Measurements from ENCODE around the gene CLEC18B.
"Not testable (repeated sequence)": the region's sequence is repeated elsewhere in the genome, so short reads cannot be mapped to it uniquely, and the experiment has no call there.

CLEC18B gene

DNA sequence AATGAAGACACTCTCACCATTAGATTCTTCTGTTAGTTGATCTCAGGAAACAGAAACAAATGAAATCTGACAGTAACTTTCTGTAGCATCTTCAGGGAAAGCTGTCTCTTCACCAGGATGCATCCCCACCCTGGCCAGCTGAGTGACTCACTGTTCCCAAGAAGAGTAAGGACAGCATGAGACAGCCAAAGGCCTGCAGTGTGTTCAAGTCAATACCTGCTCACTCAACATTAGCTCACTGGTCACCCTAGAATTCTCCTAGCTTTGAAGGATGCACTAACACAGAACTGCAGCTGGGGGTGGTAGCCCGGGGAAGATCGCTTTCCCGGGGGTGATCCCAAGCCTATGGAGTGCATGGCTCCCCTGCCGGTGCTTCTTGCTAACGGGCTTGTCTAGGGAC, 28.2 kb upstream of the CLEC18B start:
- no peak for DNase-seq (ENCODE audit: low read depth, low spot score)
- Histone ChIP-seq H3K27ac (no peak overlapping the region), H3K36me3 (ENCODE audit: insufficient read depth, low read length) (peaks cover 42% of the 10 kb centered on the region), H3K4me3 (no peak overlapping the region), H3K9me3 (ENCODE audit: low read depth, low read length) (no peaks in the 10 kb centered on the region), H3K9ac (ENCODE audit: insufficient read length) (no peak overlapping the region)
- no peak for TF ChIP-seq EZH2 (IDR thresholded peaks at IDR 0.05)
- TF ChIP-seq POLR2AphosphoS5 (IDR thresholded peaks at IDR 0.05; ENCODE audit: borderline replicate concordance, low read depth, low read length), result no peak
- no peak for TF ChIP-seq FOXP2 (optimal IDR thresholded peaks at IDR 0.05; ENCODE audit: control extremely low read depth, extremely low read length, insufficient read depth)

DNA sequence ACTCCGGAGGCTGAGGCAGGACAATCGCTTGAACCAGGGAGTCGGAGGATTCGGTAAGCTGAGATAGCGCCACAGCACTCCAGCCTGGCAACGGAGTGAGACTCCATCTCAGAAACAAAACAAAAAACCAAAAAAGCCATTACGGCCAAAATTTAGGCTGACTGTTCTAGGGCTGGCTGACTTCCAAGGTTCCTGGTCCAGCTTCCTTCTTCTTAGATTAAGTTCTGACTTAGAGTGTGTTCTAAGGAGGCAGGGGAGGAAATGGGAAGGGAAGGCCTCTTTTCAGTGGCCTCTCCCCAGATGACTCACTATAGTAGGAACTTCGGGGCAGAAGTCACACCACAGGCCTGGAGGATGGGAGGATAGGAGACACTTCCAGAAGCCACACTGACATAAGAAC, 27.7 kb upstream of the CLEC18B start:
- no peak for DNase-seq (ENCODE audit: low read depth, low spot score)

DNA sequence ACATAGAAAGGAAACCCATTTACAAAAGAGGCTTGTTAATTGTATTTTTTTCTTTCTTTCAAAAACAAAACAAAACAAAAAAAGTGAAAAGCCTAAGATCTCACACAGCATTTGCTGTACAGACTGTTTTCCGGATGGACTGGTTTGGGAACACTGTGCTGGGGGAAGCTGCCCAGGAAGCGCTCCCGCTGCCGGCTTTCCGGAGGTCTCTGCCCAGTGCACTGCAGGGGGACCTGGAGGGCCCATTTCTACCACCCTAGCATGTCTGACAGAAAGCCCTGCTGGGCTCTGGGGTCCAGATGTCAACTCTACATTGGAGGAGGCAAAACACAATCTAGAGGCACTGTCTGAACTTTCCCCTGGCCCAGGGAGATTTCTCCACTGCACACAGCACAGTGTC, 26.3 kb upstream of the CLEC18B start:
- no peak overlapping the region for H3K9ac ChIP-seq (ENCODE audit: insufficient read length)
- peaks cover 33% of the 10 kb centered on the region; the same call in 1 of the 2 replicates for H3K36me3 ChIP-seq (ENCODE audit: insufficient read depth, low read length)
- no peak for DNase-seq (ENCODE audit: low read depth, low spot score)
- H3K9me3 ChIP-seq (ENCODE audit: low read depth, low read length), result no peaks in the 10 kb centered on the region
- no peak overlapping the region for H3K27ac ChIP-seq
- no peak for TF ChIP-seq POLR2AphosphoS5 (IDR thresholded peaks at IDR 0.05; ENCODE audit: borderline replicate concordance, low read depth, low read length)
- TF ChIP-seq EZH2 (IDR thresholded peaks at IDR 0.05), result no peak
- no peak for TF ChIP-seq FOXP2 (optimal IDR thresholded peaks at IDR 0.05; ENCODE audit: control extremely low read depth, extremely low read length, insufficient read depth)
- H3K4me3 ChIP-seq, result no peak overlapping the region

More for the DNA sequence above, 27.7 kb upstream of the CLEC18B start:
- Histone ChIP-seq H3K9ac (ENCODE audit: insufficient read length) (no peak overlapping the region), H3K27ac (no peak overlapping the region), H3K36me3 (ENCODE audit: insufficient read depth, low read length) (peaks cover 42% of the 10 kb centered on the region), H3K4me3 (no peak overlapping the region), H3K9me3 (ENCODE audit: low read depth, low read length) (no peaks in the 10 kb centered on the region)
- no peak for TF ChIP-seq EZH2 (IDR thresholded peaks at IDR 0.05)
- no peak for TF ChIP-seq POLR2AphosphoS5 (IDR thresholded peaks at IDR 0.05; ENCODE audit: borderline replicate concordance, low read depth, low read length)

DNA sequence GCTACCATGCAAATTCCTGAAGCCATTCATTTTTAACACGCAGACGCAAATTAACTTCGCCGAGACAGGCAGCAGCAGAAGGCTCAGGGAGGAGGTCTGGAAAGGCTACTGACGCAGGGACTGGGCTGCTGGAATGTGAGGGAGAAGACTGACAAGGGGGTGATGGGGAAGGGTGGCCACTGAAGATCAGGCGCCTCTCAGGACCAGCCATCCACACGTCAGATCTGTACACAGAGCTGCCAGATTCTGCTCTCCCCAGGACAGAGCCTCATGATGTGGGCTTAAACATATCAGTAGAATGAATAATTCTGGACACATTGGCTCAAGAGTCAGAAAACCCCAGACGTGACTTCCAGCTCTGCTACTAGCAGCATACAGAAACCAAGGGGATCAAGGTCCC, 25.6 kb upstream of the CLEC18B start:
- H3K36me3 ChIP-seq (ENCODE audit: insufficient read depth, low read length), result peaks cover 26% of the 10 kb centered on the region; the same call in 1 of the 2 replicates
- H3K9ac ChIP-seq (ENCODE audit: insufficient read length), result no peak overlapping the region
- H3K4me3 ChIP-seq, result no peak overlapping the region
- TF ChIP-seq POLR2AphosphoS5 (IDR thresholded peaks at IDR 0.05; ENCODE audit: borderline replicate concordance, low read depth, low read length) (no peak), FOXP2 (optimal IDR thresholded peaks at IDR 0.05; ENCODE audit: control extremely low read depth, extremely low read length, insufficient read depth) (no peak), EZH2 (IDR thresholded peaks at IDR 0.05) (no peak)
- no peak overlapping the region for H3K27ac ChIP-seq
- H3K9me3 ChIP-seq (ENCODE audit: low read depth, low read length), result no peaks in the 10 kb centered on the region
- DNase-seq (ENCODE audit: low read depth, low spot score), result no peak

DNA sequence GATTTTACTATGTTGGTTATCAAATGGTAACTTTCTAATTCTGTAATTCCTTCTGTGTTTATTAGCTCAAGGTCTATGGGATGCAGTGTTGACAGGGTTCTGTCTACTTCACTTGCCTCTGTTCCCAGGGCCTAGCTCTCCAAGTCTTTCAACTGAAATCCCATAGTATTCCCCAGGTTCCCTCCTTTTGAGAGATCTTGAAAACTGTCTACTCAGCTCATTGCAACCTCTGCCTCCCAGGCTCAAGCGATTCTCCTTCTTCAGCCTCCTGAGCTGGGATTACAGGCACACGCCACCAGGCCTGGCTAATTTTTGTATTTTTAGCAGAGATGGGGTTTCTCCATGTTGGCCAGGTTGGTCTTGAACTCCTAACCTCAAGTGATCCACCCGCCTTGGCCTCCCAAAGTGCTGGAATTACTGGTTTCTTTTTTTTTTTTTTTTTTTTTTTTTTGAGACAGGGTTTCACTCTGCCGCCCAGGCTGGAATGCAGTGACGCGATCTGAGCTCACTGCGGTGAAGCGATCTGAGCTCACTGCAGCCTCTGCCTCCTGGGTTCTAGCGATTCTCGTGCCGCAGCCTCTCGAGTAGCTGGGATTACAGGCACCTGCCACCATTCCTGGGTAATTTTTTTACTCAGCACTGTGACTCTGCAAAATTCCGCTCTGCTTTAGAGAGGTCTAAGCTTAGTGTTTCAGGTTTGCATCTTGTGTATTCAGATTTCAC, 22.5 kb upstream of the CLEC18B start:
- H3K9ac ChIP-seq (ENCODE audit: insufficient read length); H3K27ac ChIP-seq; DNase-seq (ENCODE audit: low read depth, low spot score); H3K4me3 ChIP-seq; H3K9me3 ChIP-seq (ENCODE audit: low read depth, low read length): not testable (repeated sequence)
- peaks cover 13% of the 10 kb centered on the region; the same call in 1 of the 2 replicates for H3K36me3 ChIP-seq (ENCODE audit: insufficient read depth, low read length)

DNA sequence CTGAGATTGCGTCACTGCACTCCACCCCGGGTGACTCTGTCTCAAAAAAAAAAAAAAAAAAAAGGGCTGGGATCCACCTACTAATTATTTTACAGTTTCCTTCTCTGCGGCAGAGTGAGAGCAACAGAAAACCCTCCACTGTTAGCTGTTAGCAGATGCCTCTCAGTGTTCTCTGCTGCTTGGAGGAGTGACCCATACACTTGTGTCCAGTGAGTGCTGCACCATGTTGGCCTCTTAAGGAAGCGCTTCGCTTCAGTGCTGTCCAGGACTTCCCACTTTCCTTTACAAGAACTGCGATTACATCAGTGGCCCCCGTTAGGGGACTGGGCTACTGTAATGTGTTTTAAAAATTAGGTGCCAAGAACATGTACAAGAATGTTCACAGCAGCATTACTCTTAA, 18.4 kb upstream of the CLEC18B start:
- no peak overlapping the region for H3K9ac ChIP-seq (ENCODE audit: insufficient read length)
- peaks cover 7% of the 10 kb centered on the region; the same call in 1 of the 2 replicates for H3K36me3 ChIP-seq (ENCODE audit: insufficient read depth, low read length)
- H3K9me3 ChIP-seq (ENCODE audit: low read depth, low read length), result no peaks in the 10 kb centered on the region
- H3K27ac ChIP-seq, result no peak overlapping the region
- no peak overlapping the region for H3K4me3 ChIP-seq
- TF ChIP-seq FOXP2 (optimal IDR thresholded peaks at IDR 0.05; ENCODE audit: control extremely low read depth, extremely low read length, insufficient read depth), result no peak
- DNase-seq (ENCODE audit: low read depth, low spot score), result no peak

DNA sequence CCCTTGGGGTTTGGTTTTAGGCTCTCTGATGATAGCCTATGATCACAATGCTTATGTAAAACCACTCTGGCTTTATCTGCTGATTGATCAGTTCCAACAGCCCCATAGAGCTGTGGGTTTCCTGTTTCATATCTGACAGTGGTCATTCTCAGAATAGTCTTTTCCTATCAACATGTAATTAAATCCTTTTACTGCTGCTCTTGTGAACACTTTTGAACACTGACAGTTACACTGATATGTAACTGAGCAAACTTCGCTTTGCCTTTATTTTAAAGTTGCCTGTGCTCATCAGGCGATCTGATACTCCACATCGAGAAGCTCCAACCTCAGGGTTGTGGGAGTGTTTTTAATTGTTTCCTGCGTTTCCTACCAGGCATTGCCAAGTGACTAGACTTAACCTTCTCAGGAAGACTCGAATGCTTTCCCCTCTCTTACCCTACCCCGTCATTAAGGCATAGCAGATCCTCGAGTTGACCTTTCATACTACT, 17.3 kb upstream of the CLEC18B start:
- Histone ChIP-seq H3K9ac (ENCODE audit: insufficient read length) (no peak overlapping the region), H3K4me3 (no peak overlapping the region), H3K9me3 (ENCODE audit: low read depth, low read length) (no peaks in the 10 kb centered on the region), H3K36me3 (ENCODE audit: insufficient read depth, low read length) (peaks cover 7% of the 10 kb centered on the region; the same call in 1 of the 2 replicates), H3K27ac (no peak overlapping the region)
- TF ChIP-seq EZH2 (IDR thresholded peaks at IDR 0.05), result no peak
- no peak for DNase-seq (ENCODE audit: low read depth, low spot score)

DNA sequence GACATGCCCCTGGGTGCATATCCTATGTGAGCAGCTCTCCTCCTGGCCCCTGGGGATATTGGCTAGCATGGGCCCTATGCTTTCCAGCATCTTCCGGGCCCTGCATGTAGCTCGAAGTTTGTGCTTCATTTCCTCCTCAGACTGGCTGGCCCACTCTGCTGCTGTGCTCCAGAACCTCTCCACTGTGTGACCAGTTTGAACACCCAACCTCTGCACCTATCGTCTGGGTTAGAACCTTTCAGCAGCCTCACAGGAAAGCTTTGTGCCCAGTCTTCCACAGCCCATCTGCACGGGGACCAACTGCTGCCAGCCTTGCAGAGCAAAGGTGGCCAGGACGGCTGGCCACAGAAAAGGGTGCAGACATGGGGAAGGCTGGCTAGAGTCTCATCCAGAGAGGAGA, 10.2 kb upstream of the CLEC18B start:
- H3K9ac ChIP-seq (ENCODE audit: insufficient read length), result no peak overlapping the region

DNA sequence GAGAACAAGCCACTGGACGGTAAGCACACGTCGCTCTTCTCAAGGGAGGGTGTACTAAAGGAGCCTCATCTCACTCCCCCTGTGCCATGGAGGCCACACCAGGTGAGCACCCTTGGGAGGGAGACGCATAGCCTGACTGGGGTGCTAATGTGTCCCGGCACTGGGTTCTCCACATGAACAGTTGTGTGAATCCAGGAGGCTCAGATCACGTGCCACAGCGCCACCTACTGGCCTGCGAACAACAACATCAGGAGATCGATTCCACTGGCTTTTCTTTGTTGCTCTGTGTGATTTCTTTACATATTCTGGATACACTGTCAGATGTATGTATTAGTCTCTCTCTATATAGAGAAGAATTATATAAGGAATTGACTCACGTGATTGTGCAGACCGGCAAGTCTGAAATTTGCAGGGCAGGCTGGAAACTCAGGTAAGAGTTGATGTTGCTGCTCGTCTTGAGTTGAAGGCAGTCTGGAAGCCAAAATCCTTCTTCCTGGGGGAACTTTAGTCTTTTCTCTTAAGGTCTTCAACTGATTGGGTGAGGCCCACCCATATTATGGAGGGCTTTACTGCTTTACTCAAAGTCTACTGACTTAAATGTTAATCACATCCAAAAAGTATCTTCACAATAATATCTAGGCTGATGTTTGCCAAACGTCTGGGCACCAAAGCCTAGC, 8.9 kb upstream of the CLEC18B start:
- not testable (repeated sequence) for H3K9me3 ChIP-seq (ENCODE audit: low read depth, low read length); H3K9ac ChIP-seq (ENCODE audit: insufficient read length); DNase-seq (ENCODE audit: low read depth, low spot score); H3K4me3 ChIP-seq; H3K36me3 ChIP-seq (ENCODE audit: insufficient read depth, low read length)
- H3K27ac ChIP-seq, result 0 out of 2 replicates have a peak overlapping the region, but pooled peaks have one; percentile 16

More for the DNA sequence above, 10.2 kb upstream of the CLEC18B start:
- Histone ChIP-seq H3K27ac (no peak overlapping the region), H3K9me3 (ENCODE audit: low read depth, low read length) (no peaks in the 10 kb centered on the region), H3K4me3 (no peak overlapping the region), H3K36me3 (ENCODE audit: insufficient read depth, low read length) (no peaks in the 10 kb centered on the region)
- TF ChIP-seq EZH2 (IDR thresholded peaks at IDR 0.05), result no peak
- TF ChIP-seq FOXP2 (optimal IDR thresholded peaks at IDR 0.05; ENCODE audit: control extremely low read depth, extremely low read length, insufficient read depth), result no peak
- TF ChIP-seq POLR2AphosphoS5 (IDR thresholded peaks at IDR 0.05; ENCODE audit: borderline replicate concordance, low read depth, low read length), result no peak
- DNase-seq (ENCODE audit: low read depth, low spot score), result no peak

DNA sequence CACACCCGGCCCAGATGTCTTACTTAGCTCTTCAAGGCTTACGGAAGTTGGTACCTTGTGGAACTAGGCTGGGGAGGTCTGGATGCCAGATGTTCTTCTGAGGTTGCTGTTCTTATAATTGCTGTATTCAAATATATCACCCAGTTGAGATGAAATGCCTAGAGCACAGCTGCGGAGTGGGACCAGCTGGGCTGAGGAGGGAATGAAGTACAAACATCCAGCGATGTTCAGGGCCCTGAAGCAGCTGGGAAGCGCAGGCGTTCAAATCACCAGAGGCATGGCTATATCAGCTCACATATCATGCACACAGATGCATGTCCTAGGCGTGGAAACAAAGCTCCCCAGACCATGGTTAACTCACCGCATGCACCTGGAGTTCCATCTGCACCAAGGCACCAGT, 7.2 kb upstream of the CLEC18B start:
- not testable (repeated sequence) for H3K27ac ChIP-seq; DNase-seq (ENCODE audit: low read depth, low spot score); H3K9ac ChIP-seq (ENCODE audit: insufficient read length); H3K36me3 ChIP-seq (ENCODE audit: insufficient read depth, low read length); H3K9me3 ChIP-seq (ENCODE audit: low read depth, low read length); H3K4me3 ChIP-seq

DNA sequence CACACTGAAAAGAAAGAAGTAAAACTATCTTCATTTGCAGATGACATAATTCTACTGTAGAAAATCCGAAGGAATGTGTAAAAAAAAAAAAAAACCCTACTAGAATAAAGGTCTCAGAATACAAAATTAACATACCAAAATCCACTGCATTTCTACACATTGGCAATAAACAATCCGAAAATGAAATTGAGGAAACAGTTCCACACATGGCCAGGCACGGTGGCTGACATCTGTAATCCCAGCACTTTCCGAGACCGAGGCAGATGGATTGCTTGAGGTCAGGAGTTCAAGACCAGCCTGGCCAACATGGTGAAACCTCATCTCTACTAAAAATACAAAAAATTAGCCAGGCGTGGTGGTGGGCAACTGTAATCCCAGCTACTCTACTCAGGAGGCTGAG, 4.5 kb upstream of the CLEC18B start:
- not testable (repeated sequence) for H3K27ac ChIP-seq; H3K9me3 ChIP-seq (ENCODE audit: low read depth, low read length); H3K4me3 ChIP-seq; DNase-seq (ENCODE audit: low read depth, low spot score); H3K9ac ChIP-seq (ENCODE audit: insufficient read length); H3K36me3 ChIP-seq (ENCODE audit: insufficient read depth, low read length)

DNA sequence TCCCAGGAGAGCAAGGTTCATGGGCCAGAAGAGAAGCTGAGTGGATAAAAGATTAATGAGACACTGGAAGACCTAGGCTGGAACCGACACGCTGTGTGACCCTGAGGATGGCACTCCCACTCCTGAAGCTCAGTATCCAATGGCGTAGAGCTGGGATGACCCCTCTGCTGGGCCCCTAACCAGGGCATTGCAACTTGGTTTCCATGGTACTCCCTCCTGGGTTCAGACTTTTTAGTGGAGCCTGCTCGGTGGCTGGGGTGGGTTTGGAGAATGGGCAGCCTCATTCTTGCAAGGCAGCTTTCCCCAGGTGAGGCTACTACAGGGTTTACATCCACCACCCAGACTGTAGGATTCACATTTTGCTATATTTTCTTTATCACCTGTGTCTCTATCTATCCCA, 2.4 kb upstream of the CLEC18B start:
- H3K4me3 ChIP-seq; H3K9ac ChIP-seq (ENCODE audit: insufficient read length); H3K36me3 ChIP-seq (ENCODE audit: insufficient read depth, low read length); DNase-seq (ENCODE audit: low read depth, low spot score); H3K27ac ChIP-seq; H3K9me3 ChIP-seq (ENCODE audit: low read depth, low read length): not testable (repeated sequence)

DNA sequence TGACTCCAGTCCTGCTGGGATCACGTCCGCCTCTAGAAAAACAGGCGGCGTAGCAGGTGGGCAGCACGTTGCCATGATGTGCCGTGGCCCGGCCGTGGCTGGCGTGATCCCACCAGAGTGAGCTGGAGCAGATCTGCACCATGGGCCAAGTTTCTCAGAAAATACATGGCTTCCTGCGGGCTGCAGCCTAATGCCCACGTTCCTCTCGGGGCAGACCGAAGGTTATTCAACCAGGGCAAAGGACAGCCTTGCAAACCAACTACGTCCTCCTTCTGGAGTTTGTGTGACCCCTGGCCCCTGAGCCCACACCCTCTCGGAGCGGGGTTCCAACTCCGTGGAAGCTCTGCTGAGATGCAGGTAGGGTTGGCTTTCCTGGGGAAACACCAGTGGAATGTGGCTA, 808 bp upstream of the CLEC18B start:
- H3K9me3 ChIP-seq (ENCODE audit: low read depth, low read length); H3K27ac ChIP-seq; H3K9ac ChIP-seq (ENCODE audit: insufficient read length); H3K4me3 ChIP-seq; DNase-seq (ENCODE audit: low read depth, low spot score); H3K36me3 ChIP-seq (ENCODE audit: insufficient read depth, low read length): not testable (repeated sequence)
